NT2/D1 (cell line): ENCODE data around the gene QRICH1.

ENCODE experiments used
- SUZ12 ChIP-seq: IDR thresholded peaks from 2 replicates; pipeline ENCODE4 v1.6.1; 2011; ENCODE audit not compliant: insufficient read length, insufficient read depth; ENCODE audit errors: extremely low read depth
- YY1 ChIP-seq: IDR thresholded peaks from 2 replicates; pipeline ENCODE4 v1.6.1; 2011; ENCODE audit not compliant: insufficient read length, insufficient read depth
- ZNF274 ChIP-seq: IDR thresholded peaks from 2 replicates; pipeline ENCODE4 v1.6.1; 2011; ENCODE audit warnings: mild to moderate bottlenecking, low read depth, low read length

DNA sequence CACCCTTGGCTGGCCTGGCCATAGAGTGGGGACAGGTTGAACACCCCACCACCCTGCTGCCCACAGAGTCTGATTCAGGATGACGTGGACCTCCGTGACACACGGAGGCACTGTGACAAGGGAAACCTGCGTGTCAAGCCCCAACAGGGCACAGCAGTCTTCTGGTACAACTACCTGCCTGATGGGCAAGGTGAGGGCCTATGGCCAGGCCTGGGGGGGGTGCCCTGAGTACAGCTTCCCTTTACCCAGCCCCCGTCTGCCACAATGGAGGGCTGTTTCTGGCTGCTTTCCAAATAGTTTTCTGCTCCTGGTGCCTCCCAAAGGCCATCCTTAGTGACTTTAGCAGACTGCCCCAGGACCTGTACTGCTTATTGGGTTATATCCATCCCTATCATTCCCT lies 87.9 kb downstream of the QRICH1 start:
- TF ChIP-seq YY1 (no peak), ZNF274 (no peak), SUZ12 (no peak)
